Stimulated activated CD8-positive, alpha-beta memory T cell treated with anti-CD3 and anti-CD28 coated beads, Interleukin-15, amount 100 ng/mL, for 1 hour (primary cell): ENCODE measurements around the gene MACROD1.

Experiments used
- DNase-seq: peaks from one replicate; pipeline ENCODE4 v3.0.0-alpha.2; 2020; ENCODE audit warnings: low read depth

Gene MACROD1

GRCh38 chr11:64128255-64129006 is 37.5 kb downstream of the MACROD1 start:
- no peak for DNase-seq

- no peak for DNase-seq
These were observed 38.4 kb downstream of the MACROD1 start for GRCh38 chr11:64127267-64128072.

- no peak for DNase-seq
These were observed 39.1 kb downstream of the MACROD1 start for GRCh38 chr11:64126796-64127195.

GRCh38 chr11:64126371-64126770 is 39.5 kb downstream of the MACROD1 start:
- DNase-seq, result no peak

GRCh38 chr11:64125676-64126075 is 40.2 kb downstream of the MACROD1 start:
- DNase-seq, result no peak

GRCh38 chr11:64124147-64124546 is 41.8 kb downstream of the MACROD1 start:
- no peak for DNase-seq

- no peak for DNase-seq
These were observed 42.2 kb downstream of the MACROD1 start for GRCh38 chr11:64123679-64124078.

GRCh38 chr11:64122411-64123410 is 43.2 kb downstream of the MACROD1 start:
- no peak for DNase-seq

GRCh38 chr11:64121663-64122410 is 44.1 kb downstream of the MACROD1 start:
- no peak for DNase-seq

- no peak for DNase-seq
These were observed 44.9 kb downstream of the MACROD1 start for GRCh38 chr11:64120951-64121569.

- DNase-seq, result no peak
These were observed 46.2 kb downstream of the MACROD1 start for GRCh38 chr11:64119700-64120099.

GRCh38 chr11:64118876-64119665 is 46.8 kb downstream of the MACROD1 start:
- DNase-seq, result no peak

GRCh38 chr11:64117763-64118459 is 48.0 kb downstream of the MACROD1 start:
- no peak for DNase-seq

GRCh38 chr11:64115531-64116522 is 50.1 kb downstream of the MACROD1 start:
- DNase-seq, result no peak

- no peak for DNase-seq
These were observed 51.7 kb downstream of the MACROD1 start for GRCh38 chr11:64114231-64114630.

- DNase-seq, result no peak
These were observed 52.5 kb downstream of the MACROD1 start for GRCh38 chr11:64113462-64113780.

GRCh38 chr11:64112771-64113461 is 53.0 kb downstream of the MACROD1 start:
- no peak for DNase-seq
